Measurements from ENCODE around the gene ASB15.
"Not testable (repeated sequence)": the region's sequence is repeated elsewhere in the genome, so short reads cannot be mapped to it uniquely, and the experiment has no call there.

Gene ASB15

DNA sequence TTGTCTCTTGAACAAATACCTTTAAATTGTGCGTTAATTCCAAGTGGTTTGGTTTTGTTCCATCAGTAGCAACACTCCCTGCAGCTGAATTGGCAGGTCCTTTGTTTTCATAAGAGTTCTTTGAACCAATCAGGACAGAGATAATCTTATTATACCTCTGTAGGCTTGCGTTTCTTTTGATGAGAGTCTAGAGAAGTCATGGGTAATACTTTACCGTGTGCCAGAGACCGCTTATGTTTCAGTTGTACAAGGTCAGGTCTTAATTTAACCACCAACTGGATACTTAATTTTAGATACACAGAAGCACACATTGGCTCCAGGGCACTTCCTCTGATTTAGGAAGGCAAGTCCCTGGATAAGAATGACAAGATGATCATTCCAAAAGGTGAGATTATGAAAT lies at the start of gene ASB15:
Gene ASB15 (plus strand): TSS at position 292 of the 400 bp plus-strand sequence. CDS start 12,682 bp downstream, outside the sequence.
- DNase-seq, result no peak

DNA sequence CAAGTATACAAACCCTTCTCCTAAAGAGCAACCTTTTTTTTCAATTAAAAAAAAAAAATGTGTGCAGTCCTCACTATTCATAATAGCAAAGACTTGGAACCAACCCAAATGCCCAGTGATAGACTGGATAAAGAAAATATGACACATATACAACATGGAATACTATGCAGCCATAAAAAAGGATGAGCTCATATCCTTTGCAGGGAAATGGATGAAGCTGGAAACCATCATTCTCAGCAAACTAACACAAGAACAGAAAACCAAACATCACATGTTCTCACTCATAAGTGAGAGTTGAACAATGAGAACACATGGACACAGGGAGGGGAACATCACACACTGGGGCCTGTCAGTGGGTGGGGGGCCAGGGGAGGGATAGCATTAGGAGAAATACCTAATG lies 49.5 kb upstream of the ASB15 start:
- DNase-seq, result not testable (repeated sequence)

DNA sequence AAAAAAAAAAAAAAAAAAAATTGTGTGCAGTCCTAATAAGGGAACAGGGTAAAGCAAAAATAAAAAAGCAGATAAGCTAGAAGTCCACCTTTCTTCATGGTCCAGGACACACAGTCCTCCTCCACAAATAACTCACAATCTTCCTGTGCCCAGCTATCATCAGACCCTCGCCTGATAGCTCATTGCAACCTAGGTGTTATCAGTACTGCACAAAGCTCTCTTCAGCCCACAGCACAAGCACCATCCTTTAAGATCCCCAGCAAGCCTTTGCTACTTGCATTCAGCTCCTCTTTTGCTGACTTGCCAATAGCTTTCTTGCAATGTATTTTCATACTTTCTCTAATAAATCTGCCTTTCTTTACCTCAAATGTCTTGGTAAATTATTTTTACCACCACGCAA lies 49.0 kb upstream of the ASB15 start:
- no peak for DNase-seq

- DNase-seq, result no peak
These were observed 48.5 kb upstream of the ASB15 start for GRCh38 chr7:123553159-123553558.

GRCh38 chr7:123555484-123555883 lies 46.1 kb upstream of the ASB15 start:
- DNase-seq, result no peak

DNA sequence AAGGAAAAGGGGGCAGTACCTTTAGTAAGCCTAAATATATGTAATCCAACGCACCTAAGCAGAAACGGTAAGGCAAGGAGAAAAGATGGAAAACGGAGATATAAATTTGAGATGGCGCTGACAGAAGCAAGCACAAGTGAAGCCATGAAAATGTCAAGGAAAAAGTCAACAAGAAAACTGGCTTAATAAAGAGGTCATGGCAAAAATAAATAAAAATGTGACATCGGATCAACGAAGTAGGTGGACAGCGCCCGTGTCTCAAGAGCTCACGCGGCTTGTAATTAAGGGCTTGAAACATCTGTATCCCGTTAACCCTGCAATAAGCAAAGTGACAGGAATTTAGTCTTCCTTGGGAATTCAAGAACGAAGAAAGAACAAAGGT lies 44.6 kb upstream of the ASB15 start:
- peak in 1 of 6 experiments; percentile 3 for DNase-seq

GRCh38 chr7:123557398-123558288 lies 44.0 kb upstream of the ASB15 start, which contains the start of gene NDUFA5:
NDUFA5 (minus strand) TSS chr7:123557818; CDS start chr7:123557795, 23 bp downstream.
- DNase-seq, result peak; percentile 88 to 98 (median 97)

- DNase-seq, result no peak
These were observed 43.2 kb upstream of the ASB15 start for GRCh38 chr7:123558289-123558874.

DNA sequence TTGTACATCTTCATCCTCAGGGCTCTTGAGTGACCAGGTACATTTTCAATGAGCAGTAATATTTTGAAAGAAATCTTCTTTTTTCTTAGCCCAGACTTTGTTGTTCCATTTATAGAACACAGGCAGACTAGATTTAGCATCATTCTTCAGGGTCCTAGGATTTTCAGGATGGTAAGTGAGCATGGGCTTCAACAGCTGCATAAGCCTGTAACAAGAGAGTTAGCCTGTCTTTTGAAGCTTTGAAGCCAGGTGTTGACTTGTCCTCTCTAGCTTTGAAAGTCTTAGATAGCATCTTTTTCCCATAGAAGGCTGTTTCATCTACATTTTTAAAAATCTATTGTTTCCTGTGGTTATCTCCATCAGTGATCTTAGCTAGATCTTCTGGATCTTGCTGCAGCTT lies 39.5 kb upstream of the ASB15 start:
- no peak for DNase-seq

- no peak for DNase-seq
These were observed 32.1 kb upstream of the ASB15 start for GRCh38 chr7:123569352-123570010.

DNA sequence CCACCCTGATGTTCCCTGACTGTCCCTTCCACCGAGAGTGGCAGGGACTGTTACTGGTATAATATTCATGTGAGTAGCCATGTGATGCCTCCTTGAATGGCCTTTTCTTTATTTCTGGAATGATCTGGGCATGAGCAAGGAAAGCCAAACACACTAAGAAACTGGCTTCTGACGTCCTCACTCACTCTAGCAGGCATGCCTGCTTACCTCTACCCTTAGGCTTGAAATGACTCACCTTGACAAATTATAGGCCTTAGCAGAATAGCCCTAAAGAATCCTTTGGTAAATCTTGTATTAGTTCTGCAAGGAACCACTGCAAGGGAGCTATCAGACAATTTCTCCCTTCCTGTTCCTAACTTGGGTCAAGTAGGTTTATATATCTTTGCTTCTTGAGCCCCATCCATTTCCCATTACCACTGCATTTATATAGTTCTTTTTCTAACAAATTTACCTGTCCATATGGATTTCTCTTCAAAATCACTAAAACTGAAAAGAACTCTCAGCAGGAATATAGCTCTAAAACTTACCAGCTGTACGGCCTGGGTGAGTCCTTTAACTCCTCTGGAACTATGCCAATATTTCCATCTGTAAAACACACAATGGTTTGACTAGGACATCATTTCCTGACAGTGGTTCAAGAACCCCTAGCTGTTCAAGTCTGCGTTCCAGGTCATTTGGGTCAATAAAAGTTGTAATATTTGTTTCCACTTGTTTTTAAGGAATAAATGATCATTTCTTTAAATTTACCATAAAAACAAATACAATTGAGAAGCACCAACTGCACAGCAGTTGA lies 31.0 kb upstream of the ASB15 start:
- no peak for DNase-seq

DNA sequence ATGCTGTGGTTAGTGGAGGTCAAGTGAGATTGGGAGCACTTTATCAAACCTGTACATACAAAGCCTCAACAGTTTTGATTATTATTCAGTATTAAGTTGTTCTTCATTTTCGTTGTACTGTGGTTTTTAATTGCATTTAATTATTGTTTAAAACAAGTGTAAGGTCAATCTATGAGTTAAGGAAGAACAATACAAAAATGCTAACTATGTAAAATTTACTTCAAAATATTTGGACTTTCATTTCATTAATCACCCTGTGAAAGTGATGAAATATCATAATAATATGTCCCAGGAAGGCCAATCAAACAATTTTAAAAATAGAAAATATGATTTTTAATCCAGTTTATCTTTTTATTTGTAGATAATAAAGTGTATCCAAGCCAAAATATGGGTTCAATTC lies 30.4 kb upstream of the ASB15 start:
- DNase-seq, result no peak

DNA sequence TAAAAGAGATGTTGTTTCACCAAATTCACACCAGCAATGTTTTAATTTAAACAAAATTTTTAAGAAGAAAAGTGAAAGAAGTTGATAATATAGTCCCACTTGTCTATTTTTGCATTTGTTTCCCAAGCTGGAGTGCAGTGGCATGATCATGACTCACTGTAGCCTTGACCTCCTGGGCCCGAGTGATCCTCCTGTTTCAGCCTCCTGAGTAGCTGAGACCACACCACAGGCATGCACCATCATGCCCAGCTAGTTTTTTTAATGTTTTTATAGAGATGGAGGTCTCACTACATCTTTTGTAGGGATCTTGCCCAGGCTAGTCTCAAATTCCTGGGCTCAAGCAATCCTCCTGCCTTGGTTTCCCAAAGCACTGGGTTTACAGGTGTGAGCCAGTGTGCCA lies 29.9 kb upstream of the ASB15 start:
- DNase-seq, result no peak

DNA sequence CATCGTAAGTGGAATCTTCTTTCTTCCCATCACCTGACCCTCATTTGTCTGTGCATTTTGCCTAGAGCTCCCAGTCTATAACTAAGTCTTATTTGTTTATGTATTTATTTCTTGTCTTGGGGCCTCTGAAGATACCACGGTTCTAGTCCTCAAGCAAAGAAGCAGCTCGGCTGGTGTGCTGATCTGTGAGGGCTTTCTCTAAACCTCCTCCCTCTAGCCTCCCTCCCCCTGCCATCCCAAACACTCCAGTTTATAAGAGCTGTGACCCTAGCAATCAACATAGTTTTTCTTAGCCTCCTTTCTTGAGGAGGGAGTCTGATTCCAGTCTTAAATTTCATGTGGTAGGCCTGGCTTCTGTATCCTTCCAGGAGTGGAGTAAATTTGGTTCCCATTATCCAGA lies 28.3 kb upstream of the ASB15 start:
- DNase-seq, result no peak

GRCh38 chr7:123573896-123574467 lies 27.6 kb upstream of the ASB15 start:
- DNase-seq, result no peak

GRCh38 chr7:123579416-123579815 lies 22.2 kb upstream of the ASB15 start:
- DNase-seq, result no peak

DNA sequence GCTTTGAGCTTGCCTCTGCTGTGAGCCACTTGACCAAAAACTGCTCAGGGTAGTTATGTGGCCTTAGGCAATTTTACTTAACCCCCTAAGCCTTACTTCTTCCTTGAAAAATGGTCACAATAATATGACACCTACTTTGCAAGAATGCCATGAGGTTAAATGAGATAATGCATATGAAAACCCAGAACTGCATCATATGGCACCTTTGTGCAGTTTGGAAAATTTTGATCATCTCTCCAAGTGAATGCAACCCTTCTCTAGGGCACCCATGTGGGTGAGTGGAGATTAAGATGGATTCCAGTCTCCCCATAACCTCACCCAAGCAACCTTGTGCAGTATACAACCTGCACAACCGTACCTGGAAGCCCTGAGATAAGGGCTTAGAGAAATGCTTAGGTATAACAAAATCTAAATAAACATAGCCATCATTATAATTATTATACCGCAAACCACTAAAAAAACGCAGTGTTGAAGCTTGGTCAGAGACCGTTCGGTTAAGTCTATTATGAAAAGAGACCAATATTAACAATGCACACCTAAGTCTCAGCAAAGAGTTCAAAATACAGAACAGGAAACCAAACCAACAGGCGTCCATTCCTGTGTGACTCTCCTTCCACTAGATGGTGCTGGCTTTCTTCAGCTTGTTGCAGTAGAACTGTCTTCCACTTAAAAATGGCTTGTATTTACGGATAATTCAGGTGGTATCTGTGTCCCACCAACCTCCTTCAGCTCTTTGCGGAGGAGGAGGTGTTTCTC lies 21.0 kb upstream of the ASB15 start:
- no peak for DNase-seq

DNA sequence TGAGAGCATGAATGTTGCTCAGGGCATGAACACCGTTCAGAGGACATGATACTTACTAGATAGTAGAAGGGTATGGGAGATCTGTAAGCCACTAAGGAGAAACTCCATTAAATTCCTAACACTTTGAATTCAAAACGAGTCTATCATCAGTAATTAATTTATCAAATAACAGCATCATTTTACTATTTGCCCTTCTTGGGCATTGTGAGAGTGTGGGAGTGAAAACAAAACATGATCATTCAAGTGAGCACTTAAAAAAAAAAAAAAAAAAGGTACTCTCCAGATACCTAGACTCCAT lies 20.5 kb upstream of the ASB15 start:
- DNase-seq, result no peak

- DNase-seq, result no peak
These were observed 17.8 kb upstream of the ASB15 start for GRCh38 chr7:123583821-123584220.

DNA sequence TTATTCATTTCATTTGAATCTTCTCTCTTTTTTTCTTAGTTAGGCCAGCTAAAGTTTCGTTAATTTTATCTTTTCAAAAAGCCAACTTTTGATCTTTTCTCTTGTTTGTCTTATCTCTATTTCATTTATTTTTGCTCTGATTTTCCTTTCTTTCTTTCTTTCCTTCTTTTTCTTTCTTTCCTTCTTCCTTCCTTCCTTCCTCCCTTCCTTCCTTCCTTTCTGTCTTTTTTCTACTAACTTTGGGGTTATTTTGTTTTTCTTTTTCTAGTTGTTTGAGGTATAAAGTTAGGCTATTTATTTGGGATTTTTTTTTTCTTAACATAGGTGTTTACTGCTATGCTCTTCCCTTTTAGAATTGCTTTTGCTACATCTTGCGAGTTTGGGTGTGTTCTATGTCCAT lies 13.2 kb upstream of the ASB15 start:
- no peak for DNase-seq

GRCh38 chr7:123594813-123595241 lies 6.8 kb upstream of the ASB15 start:
- DNase-seq, result no peak

DNA sequence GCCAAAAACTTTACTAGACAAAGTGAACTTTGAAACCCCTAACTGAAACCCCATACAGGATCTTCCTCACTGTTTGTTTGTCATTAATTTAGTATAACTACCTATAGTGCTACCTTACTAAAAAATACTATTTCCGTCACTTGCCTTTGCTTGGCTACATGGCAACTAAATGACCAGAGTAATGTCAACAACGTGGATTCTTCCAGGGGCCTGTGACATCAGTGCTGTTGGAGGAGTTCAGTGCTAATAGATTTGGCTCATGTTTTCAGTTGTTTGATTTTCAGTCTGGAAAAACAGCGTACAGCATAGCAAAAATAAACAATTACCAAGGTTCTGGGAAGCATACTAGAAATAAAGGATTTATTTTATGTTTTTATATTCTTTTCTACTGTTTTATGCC lies 3.0 kb upstream of the ASB15 start:
- DNase-seq, result no peak

Measured in stimulated activated naive CD4-positive, alpha-beta T cell (primary cell).